ENCODE data around the gene IGFBP7. TPM values are rescaled to one million over a fixed set of nuclear protein-coding genes. Genes with fewer than 3 reads are reported as not detected.

Gene IGFBP7
- polyA plus RNA-seq, 10 donors = 110 to 173 (median 127) TPM

- DNase-seq = peak; percentile 85 to 96 (median 86)
Measured at GRCh38 chr4:57043347-57044251, 66.6 kb downstream of the IGFBP7 start.

GRCh38 chr4:57042711-57043169 lies 67.4 kb downstream of the IGFBP7 start:
- DNase-seq = peak; percentile 51 to 85 (median 63)

- DNase-seq = no peak
Measured at GRCh38 chr4:57041020-57041419, 69.2 kb downstream of the IGFBP7 start.

GRCh38 chr4:57040510-57040909 lies 69.7 kb downstream of the IGFBP7 start:
- no peak for DNase-seq

- no peak for DNase-seq
Measured at GRCh38 chr4:57039345-57039744, 70.8 kb downstream of the IGFBP7 start.

- peak in 2 of 3 donors; percentile 36 to 60 for DNase-seq
Measured at GRCh38 chr4:57037982-57038604, 72.1 kb downstream of the IGFBP7 start.

- DNase-seq = no peak
Measured at GRCh38 chr4:57034520-57034919, 75.7 kb downstream of the IGFBP7 start.

GRCh38 chr4:57023104-57023503 lies 87.1 kb downstream of the IGFBP7 start:
- DNase-seq = peak in 1 of 3 donors; percentile 85

GRCh38 chr4:57020467-57021101 lies 89.6 kb downstream of the IGFBP7 start:
- peak in 1 of 3 donors; percentile 64 for DNase-seq

GRCh38 chr4:57018980-57019379 lies 91.2 kb downstream of the IGFBP7 start:
- DNase-seq = no peak

GRCh38 chr4:57013543-57014120 lies 96.6 kb downstream of the IGFBP7 start:
- no peak for DNase-seq

- DNase-seq = no peak
Measured at GRCh38 chr4:56999751-57000150, 110.4 kb downstream of the IGFBP7 start.

GRCh38 chr4:56995525-56995924 lies 114.7 kb downstream of the IGFBP7 start:
- DNase-seq = peak; percentile 71 to 89 (median 80)

- DNase-seq = no peak
Measured at GRCh38 chr4:56990109-56990905, 119.9 kb downstream of the IGFBP7 start.

- DNase-seq = no peak
Measured at GRCh38 chr4:56986952-56987351, 123.2 kb downstream of the IGFBP7 start.

- no peak for DNase-seq
Measured at GRCh38 chr4:56986192-56986591, 124.0 kb downstream of the IGFBP7 start.

- no peak for DNase-seq
Measured at GRCh38 chr4:56981795-56982201, 128.4 kb downstream of the IGFBP7 start.

All from muscle of back (tissue), 11 donors.